ENCODE measurements around the gene PDGFRB. TPM values are rescaled to one million over a fixed set of nuclear protein-coding genes. Genes with fewer than 3 reads are reported as not detected.

The PDGFRB gene
- total RNA-seq, 2 experiments from 2014 or later = 0.23 to 3.0 TPM

GRCh38 chr5:150166037-150166649, 10.5 kb upstream of the PDGFRB start:
- ChIA-PET CTCF (ENCODE audit: unreplicated experiment) (interaction anchor here (0.6 kb wide), 1 partner anchor 44 kb away, joined by 4 read pairs; no protein-coding TSS in a partner anchor), POLR2A (no interaction called here)
- no peak overlapping the region for H3K27ac ChIP-seq (ENCODE audit: low read depth, low read length, poor library complexity, severe bottlenecking)

GRCh38 chr5:150164211-150164980, 8.8 kb upstream of the PDGFRB start:
- Histone ChIP-seq H4K20me1 (ENCODE audit: insufficient read depth, low read length) (no peaks in the 10 kb centered on the region), H3K27ac (ENCODE audit: low read depth, low read length, poor library complexity, severe bottlenecking) (no peak overlapping the region), H3K4me1 (ENCODE audit: insufficient read depth, low read length, poor library complexity, severe bottlenecking) (peaks cover 13% of the 10 kb centered on the region), H3K4me2 (ENCODE audit: low read length) (no peak overlapping the region), H3K79me2 (ENCODE audit: insufficient read depth, low read depth, low read length) (no peaks in the 10 kb centered on the region), H3K36me3 (ENCODE audit: insufficient read depth, low read length) (no peaks in the 10 kb centered on the region), H3K4me3 (ENCODE audit: low read depth, low read length, poor library complexity, severe bottlenecking) (no peak overlapping the region), H2AFZ (ENCODE audit: low read length) (no peak overlapping the region), H3K9me3 (ENCODE audit: low read length) (no peaks in the 10 kb centered on the region), H3K9me2 (ENCODE audit: insufficient read depth, low read length) (no peaks in the 10 kb centered on the region)
- TF ChIP-seq CTCF (conservative IDR thresholded peaks at IDR 0.05; ENCODE audit: low read length) (no peak), EZH2phosphoT487 (IDR thresholded peaks at IDR 0.05; ENCODE audit: borderline replicate concordance, low read depth, low read length) (no peak)
- DNase-seq (ENCODE audit: low spot score) = no peak
- ChIA-PET POLR2A (no interaction called here), CTCF (ENCODE audit: unreplicated experiment) (no interaction called here)
- intact Hi-C loops (cut with micrococcal nuclease; ENCODE audit: unreplicated experiment) = no loop called here
- BruUV-seq (replicated peaks) = no TSS peak

More at GRCh38 chr5:150166037-150166649, 10.5 kb upstream of the PDGFRB start:
- DNase-seq (ENCODE audit: low spot score) = no peak
- intact Hi-C loops (cut with micrococcal nuclease; ENCODE audit: unreplicated experiment) = no loop called here
- Histone ChIP-seq H2AFZ (ENCODE audit: low read length) (no peak overlapping the region), H3K4me1 (ENCODE audit: insufficient read depth, low read length, poor library complexity, severe bottlenecking) (no peaks in the 10 kb centered on the region), H4K20me1 (ENCODE audit: insufficient read depth, low read length) (no peaks in the 10 kb centered on the region), H3K4me2 (ENCODE audit: low read length) (no peak overlapping the region), H3K36me3 (ENCODE audit: insufficient read depth, low read length) (no peaks in the 10 kb centered on the region), H3K79me2 (ENCODE audit: insufficient read depth, low read depth, low read length) (no peaks in the 10 kb centered on the region), H3K9me3 (ENCODE audit: low read length) (no peaks in the 10 kb centered on the region), H3K9me2 (ENCODE audit: insufficient read depth, low read length) (no peaks in the 10 kb centered on the region), H3K4me3 (ENCODE audit: low read depth, low read length, poor library complexity, severe bottlenecking) (no peak overlapping the region)
- TF ChIP-seq EZH2phosphoT487 (IDR thresholded peaks at IDR 0.05; ENCODE audit: borderline replicate concordance, low read depth, low read length) (no peak), CTCF (conservative IDR thresholded peaks at IDR 0.05; ENCODE audit: low read length) (no peak)
- BruUV-seq (replicated peaks) = no TSS peak
